Mucosa of descending colon (tissue), 3 donors: ENCODE results near the gene AFDN. TPM values are rescaled to one million over a fixed set of nuclear protein-coding genes. Genes with fewer than 3 reads are reported as not detected.

ENCODE experiments used
- ATAC-seq: fragments of 200-7000 bp; cut with Tn5 transposase; one replicate; pipeline ENCODE4 v1.9.1; 2020; ENCODE audit warnings: mild to moderate bottlenecking, moderate library complexity
- DNase-seq, 3 donors: peaks; one replicate each; pipeline ENCODE4 v3.0.0-alpha.2; 2020
- H3K36me3 ChIP-seq: fragments of 200-600 bp; one replicate; pipeline ENCODE4 v1.8.0; 2021; ENCODE audit warnings: low read depth, mild to moderate bottlenecking
- H3K4me1 ChIP-seq: fragments of 200-600 bp; one replicate; pipeline ENCODE4 v1.8.0; 2021; ENCODE audit warnings: low read depth, mild to moderate bottlenecking
- H3K4me3 ChIP-seq: fragments of 200-600 bp; one replicate; pipeline ENCODE4 v1.8.0; 2021; ENCODE audit warnings: mild to moderate bottlenecking
- H3K9me3 ChIP-seq: fragments of 200-600 bp; one replicate; pipeline ENCODE4 v1.8.0; 2021; ENCODE audit warnings: mild to moderate bottlenecking
- intact Hi-C, 2 donors: fragments of 100-400 bp; cut with DNase I in 1 of 2; cut with micrococcal nuclease in 1 of 2; formaldehyde crosslinking; loops; one replicate each; pipeline versions ENCODE4 v1.11.0 to v1.11.1; 2022; cut with DNase I, micrococcal nuclease
- total RNA-seq, 3 donors: library from RNA; stranded (reverse); fragmentation: NEBNext Ultra II Directional in 2 of 3; extraction: Animal tissue kit (Norgen Biotek cat#: 25700) in 2 of 3; gene quantifications; one replicate each; pipeline versions ENCODE4 v1.2.1 to v1.2.4, GENCODE V29; 2021 to 2023
- TF ChIP-seq, protein P1 (sequence below): fragments of 200-600 bp; IDR thresholded peaks from one replicate; pipeline ENCODE4 v1.8.0; 2022; ENCODE audit warnings: antibody characterized with exemption, mild to moderate bottlenecking
- donor health status: DM: no; HTN: no; CAD: no; lungs with moderate emphysema.
- donor health status: DM: no; HTN: no; CAD: no.
- donor health status: DM: no; HTN: yes; CAD: no.

AFDN gene
- total RNA-seq, 3 donors from 2014 or later, result 168 to 231 (median 208) TPM

DNA sequence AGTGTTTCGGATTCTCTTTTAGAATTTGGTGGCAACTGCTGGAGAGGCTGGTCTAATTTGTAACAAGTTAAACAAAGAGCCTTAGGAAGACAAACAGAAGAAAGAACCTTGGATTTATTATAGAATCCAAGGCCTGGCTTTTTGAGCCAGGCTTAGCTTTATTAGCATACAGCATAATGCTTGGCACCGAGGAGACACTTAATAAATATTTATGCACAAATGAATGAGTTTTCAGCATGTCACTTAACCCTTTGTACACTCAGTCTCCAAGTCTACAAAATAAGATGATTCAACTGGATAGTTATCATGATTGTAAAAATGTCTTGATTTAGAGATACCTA is 38.2 kb upstream of the AFDN start:
- intact Hi-C loops, result no loop called here
- TF ChIP-seq, protein P1, sequence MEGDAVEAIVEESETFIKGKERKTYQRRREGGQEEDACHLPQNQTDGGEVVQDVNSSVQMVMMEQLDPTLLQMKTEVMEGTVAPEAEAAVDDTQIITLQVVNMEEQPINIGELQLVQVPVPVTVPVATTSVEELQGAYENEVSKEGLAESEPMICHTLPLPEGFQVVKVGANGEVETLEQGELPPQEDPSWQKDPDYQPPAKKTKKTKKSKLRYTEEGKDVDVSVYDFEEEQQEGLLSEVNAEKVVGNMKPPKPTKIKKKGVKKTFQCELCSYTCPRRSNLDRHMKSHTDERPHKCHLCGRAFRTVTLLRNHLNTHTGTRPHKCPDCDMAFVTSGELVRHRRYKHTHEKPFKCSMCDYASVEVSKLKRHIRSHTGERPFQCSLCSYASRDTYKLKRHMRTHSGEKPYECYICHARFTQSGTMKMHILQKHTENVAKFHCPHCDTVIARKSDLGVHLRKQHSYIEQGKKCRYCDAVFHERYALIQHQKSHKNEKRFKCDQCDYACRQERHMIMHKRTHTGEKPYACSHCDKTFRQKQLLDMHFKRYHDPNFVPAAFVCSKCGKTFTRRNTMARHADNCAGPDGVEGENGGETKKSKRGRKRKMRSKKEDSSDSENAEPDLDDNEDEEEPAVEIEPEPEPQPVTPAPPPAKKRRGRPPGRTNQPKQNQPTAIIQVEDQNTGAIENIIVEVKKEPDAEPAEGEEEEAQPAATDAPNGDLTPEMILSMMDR, result no peak
- H3K36me3 ChIP-seq, result no peaks in the 10 kb centered on the region
- no peaks in the 10 kb centered on the region for H3K9me3 ChIP-seq
- ATAC-seq (no peak), DNase-seq (no peak)
- H3K4me3 ChIP-seq, result no peak overlapping the region
- peaks cover 6% of the 10 kb centered on the region for H3K4me1 ChIP-seq

- no peak for DNase-seq
- H3K4me3 ChIP-seq, result no peak overlapping the region
- no peaks in the 10 kb centered on the region for H3K36me3 ChIP-seq
- intact Hi-C loops, result no loop called here
- peaks cover 8% of the 10 kb centered on the region for H3K4me1 ChIP-seq
- no peaks in the 10 kb centered on the region for H3K9me3 ChIP-seq
- ATAC-seq, result no peak
- TF ChIP-seq, protein P1, result no peak
Observed at GRCh38 chr6:167789358-167789757, 37.4 kb upstream of the AFDN start.

DNA sequence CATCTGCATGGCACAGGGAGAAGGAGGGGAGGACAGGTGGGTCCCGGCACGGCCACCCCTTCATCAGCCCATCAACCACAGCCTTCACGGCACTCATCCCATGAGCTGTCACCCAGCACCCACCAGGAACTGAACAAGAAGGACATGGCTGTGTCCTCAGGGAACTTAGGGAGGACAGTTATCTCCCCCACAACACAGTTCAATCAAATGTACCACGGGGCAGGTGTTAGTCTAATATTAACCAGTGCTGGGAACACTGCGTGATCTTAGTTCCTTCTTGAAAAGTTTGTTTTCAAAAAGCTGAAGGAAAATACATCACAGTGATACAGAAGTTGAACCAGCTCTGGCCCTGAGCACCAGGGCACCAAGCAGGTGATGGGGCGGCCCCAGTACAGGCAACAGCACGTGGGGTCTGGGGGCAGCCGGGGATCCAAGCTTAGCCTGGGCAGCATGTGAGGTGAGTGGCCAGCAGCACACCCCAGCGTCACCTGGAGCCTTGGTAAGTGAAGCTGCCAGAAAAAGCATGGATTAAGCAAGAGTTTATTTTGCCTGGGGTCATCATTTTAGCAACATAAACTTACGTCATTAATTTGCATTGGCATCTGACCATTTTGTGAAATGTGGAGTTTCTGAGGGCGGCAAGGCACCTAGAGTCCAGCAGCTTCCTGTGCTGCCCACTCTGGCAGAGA is 35.5 kb upstream of the AFDN start:
- no peak for ATAC-seq
- intact Hi-C loops, result no loop called here
- TF ChIP-seq, protein P1, result no peak
- peaks cover 13% of the 10 kb centered on the region for H3K4me1 ChIP-seq
- H3K4me3 ChIP-seq, result no peak overlapping the region
- DNase-seq, result no peak
- no peaks in the 10 kb centered on the region for H3K9me3 ChIP-seq
- no peaks in the 10 kb centered on the region for H3K36me3 ChIP-seq

GRCh38 chr6:167791780-167792478 is 34.8 kb upstream of the AFDN start:
- no peak for ATAC-seq
- H3K4me1 ChIP-seq, result peaks cover 14% of the 10 kb centered on the region

DNA sequence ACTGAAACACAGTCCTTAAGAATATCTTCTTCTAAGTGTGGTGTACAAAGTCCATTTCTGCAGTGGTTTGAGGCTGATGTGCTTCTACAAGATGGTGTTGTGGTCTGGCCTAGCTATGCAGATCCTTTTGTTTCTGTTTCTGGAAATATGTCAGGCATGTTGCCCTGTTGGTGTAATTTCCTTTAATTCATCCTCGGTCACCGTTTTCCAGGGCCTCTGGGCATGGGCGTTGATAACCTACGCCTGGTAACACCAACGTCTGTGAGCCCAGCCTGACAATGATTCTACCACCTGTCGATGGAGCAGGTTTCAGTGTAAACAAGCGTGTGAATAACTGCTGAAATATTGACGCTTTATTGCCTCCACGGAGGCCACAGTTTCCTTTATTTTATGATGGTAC is 33.3 kb upstream of the AFDN start:
- DNase-seq, result peak in 1 of 3 donors; percentile 32
- H3K4me1 ChIP-seq, result peaks cover 17% of the 10 kb centered on the region
- H3K36me3 ChIP-seq, result no peaks in the 10 kb centered on the region
- ATAC-seq, result peak; percentile 63
- TF ChIP-seq, protein P1, result no peak
- intact Hi-C loops, result no loop called here
- H3K9me3 ChIP-seq, result no peaks in the 10 kb centered on the region
- no peak overlapping the region for H3K4me3 ChIP-seq

More at GRCh38 chr6:167791780-167792478, 34.8 kb upstream of the AFDN start:
- H3K9me3 ChIP-seq, result no peaks in the 10 kb centered on the region
- TF ChIP-seq, protein P1, result no peak
- intact Hi-C loops, result no loop called here
- H3K36me3 ChIP-seq, result no peaks in the 10 kb centered on the region
- no peak for DNase-seq
- H3K4me3 ChIP-seq, result no peak overlapping the region
